HG03378 (cell line): ENCODE data around the gene ENTREP3.
"Not testable (repeated sequence)": the region's sequence is repeated elsewhere in the genome, so short reads cannot be mapped to it uniquely, and the experiment has no call there.

ENCODE experiments used
- ATAC-seq: cut with Tn5 transposase; IDR thresholded peaks from one replicate; pipeline ENCODE4 v1.9.1; 2021; ENCODE audit warnings: mild to moderate bottlenecking, moderate library complexity; ENCODE audit not compliant: unreplicated experiment

ENTREP3 gene, protein sequence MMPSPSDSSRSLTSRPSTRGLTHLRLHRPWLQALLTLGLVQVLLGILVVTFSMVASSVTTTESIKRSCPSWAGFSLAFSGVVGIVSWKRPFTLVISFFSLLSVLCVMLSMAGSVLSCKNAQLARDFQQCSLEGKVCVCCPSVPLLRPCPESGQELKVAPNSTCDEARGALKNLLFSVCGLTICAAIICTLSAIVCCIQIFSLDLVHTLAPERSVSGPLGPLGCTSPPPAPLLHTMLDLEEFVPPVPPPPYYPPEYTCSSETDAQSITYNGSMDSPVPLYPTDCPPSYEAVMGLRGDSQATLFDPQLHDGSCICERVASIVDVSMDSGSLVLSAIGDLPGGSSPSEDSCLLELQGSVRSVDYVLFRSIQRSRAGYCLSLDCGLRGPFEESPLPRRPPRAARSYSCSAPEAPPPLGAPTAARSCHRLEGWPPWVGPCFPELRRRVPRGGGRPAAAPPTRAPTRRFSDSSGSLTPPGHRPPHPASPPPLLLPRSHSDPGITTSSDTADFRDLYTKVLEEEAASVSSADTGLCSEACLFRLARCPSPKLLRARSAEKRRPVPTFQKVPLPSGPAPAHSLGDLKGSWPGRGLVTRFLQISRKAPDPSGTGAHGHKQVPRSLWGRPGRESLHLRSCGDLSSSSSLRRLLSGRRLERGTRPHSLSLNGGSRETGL

GRCh38 chr1:155255243-155256007 is at the start of gene ENTREP3:
TSS of gene ENTREP3 (minus strand) at chr1:155255483. CDS start at chr1:155254877, 606 bp downstream.
- ATAC-seq, result no peak

- ATAC-seq, result no peak
Measured at GRCh38 chr1:155304558-155305063, 49.3 kb upstream of the ENTREP3 start.

- no peak for ATAC-seq
Measured at GRCh38 chr1:155301342-155301841, 46.1 kb upstream of the ENTREP3 start, which contains the start of gene PKLR. TSS of gene PKLR (minus strand) at chr1:155301438. CDS start at chr1:155301395, 43 bp downstream.

GRCh38 chr1:155300553-155301329 is 45.5 kb upstream of the ENTREP3 start:
- no peak for ATAC-seq

DNA sequence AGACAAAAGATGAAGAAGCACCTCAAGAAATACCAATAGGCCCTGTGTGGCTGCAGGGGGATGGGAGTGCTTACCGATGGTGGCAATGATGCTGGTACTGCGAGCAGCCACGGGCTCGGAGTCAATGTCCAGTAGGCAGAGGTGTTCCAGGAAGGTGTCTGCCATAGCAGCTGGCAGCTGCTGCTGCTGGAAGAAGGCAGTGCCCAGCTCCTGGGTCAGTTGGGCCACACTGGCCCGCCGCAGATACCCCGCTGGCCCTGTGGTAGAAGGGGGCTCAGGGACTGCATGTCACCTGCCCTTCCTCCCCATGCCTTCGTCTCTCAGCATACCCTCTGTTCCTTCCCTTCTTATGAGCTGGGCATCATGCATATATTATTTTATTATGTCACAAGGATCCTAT is 44.7 kb upstream of the ENTREP3 start:
- no peak for ATAC-seq

DNA sequence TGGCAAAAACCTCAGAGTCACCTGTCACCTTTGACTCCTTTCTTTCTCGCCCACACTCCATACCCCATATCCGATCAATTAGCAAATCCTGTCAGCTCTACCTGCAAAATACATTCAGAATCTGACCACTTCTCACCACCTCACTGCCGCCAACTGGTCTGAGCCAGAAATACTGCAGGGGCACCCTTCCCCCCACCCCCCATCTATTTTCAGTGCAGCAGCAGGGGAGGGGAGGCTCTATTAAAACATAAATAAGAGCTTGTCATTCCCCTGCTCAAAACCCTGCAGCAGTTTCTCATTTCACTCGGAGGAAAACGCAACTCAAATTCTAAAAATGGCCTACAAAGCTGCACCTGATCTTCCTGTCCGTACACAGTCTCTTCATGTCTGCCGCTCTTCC is 42.1 kb upstream of the ENTREP3 start:
- ATAC-seq, result no peak

DNA sequence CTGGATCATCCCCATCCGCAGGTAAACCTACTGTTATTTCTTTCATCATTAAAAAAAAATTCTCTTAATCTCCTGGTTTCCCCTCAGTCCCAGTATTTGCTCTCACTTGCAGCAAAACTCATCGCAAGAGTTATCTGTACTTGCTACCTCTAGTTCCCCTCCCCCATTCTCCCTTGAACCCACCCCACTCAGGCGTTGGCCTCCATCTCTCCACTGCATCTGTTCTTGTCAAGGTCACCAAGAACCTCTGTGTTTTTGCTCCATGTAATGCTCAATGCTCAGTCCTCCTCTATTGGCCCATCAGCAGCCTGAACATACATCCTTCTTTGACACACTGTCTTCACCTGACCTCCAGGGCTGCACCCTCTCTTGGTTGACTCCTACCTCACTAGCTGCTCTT is 41.4 kb upstream of the ENTREP3 start:
- no peak for ATAC-seq

DNA sequence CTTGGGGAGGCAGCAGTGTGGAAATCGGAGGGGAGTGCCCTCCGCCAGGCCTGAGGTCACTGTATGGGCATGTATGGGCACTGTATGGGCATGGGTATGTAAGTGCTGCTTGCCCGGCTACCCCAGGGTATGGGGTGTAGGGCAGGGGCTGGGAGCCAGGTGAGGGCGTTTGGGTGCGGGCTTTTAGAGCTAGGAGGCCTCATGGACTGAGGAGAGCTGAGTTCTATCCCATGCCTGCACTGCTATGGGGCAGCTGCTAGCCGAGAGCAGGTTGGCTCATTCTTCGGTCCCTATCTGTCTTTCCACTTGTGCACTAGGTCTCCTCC is 40.6 kb upstream of the ENTREP3 start:
- ATAC-seq, result no peak

GRCh38 chr1:155295183-155295941 is 40.1 kb upstream of the ENTREP3 start:
- no peak for ATAC-seq

GRCh38 chr1:155294520-155295182 is 39.4 kb upstream of the ENTREP3 start:
- ATAC-seq, result no peak

GRCh38 chr1:155293086-155293749 is 37.9 kb upstream of the ENTREP3 start:
- ATAC-seq, result no peak

DNA sequence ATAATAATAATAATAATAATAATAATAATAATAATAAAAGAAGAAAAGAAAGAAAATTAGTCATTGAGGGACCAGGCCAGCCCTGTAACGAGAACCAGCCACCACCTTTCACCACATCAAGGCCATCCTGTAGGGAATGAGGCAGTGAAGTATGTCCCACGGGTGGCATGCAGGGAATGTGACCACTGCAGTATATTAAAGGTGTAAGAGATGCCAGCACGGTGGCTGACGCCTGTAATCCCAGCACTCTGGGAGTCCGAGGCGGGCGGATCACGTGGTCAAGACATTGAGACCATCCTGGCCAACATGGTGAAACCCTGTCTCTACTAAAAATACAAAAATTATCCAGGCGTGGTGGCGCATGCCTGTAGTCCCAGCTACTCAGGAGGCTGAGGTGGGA is 35.7 kb upstream of the ENTREP3 start:
- not testable (repeated sequence) for ATAC-seq

DNA sequence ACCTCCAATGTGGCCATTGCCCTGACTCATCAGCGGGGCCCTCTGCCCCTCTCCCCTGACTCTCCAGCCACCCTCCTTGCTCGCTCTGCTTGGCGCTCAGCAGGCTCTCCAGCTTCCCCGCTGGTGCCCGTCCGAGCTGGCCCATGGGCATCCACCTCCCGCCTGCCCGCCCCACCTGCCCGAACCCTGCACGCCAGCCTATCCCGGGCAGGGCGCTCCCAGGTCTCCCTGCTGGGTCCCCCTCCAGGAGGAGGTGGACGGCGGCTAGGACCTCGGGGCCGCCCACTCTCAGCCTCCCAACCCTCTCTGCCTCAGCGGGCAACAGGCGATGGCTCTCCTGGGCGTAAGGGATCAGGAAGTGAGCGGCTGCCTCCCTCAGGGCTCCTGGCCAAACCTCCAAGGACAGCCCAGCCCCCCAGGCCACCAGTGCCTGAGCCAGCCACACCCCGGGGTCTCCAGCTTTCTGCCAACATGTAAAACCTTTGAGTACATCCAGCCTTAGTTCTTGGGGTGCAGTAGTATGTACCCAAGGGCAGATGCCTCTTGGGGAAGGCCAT is 32.8 kb upstream of the ENTREP3 start:
- no peak for ATAC-seq

DNA sequence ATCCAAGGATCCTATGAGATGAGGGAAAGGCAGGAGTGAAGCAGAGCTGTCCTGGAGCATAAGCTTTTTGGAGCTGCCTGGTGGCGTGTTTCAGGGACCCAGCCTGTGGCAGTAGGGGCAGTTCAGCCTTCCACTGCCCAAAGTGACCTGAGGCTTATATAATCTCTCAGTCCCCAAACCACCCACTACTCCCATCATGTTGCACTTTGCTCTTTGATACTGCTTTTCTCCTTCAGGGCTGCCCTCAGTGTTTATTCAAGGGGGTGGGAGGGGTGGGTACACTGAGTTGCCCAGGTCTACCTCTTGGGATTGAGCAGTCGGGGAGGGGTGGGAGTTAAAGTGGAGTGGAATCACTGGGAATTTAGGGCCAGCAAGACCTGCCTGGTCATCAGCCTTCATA is 31.3 kb upstream of the ENTREP3 start:
- no peak for ATAC-seq

- no peak for ATAC-seq
Measured at GRCh38 chr1:155285631-155286044, 30.4 kb upstream of the ENTREP3 start.

DNA sequence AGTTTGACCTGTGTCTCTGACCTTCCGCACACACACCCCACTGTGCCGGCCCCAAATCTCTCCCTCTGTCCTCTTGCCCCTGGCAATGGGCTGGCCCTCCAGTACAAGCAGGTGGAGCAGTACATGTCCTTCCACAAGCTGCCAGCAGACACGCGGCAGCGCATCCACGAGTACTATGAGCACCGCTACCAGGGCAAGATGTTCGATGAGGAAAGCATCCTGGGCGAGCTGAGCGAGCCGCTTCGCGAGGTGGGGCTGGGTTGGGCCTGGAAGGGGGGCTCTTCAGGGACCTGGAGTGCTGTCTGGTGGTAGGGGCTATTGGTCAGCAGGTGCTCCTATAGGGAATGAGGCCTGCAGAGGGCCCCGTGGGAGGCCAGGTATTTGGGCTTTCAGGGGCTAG is 29.8 kb upstream of the ENTREP3 start:
- no peak for ATAC-seq

DNA sequence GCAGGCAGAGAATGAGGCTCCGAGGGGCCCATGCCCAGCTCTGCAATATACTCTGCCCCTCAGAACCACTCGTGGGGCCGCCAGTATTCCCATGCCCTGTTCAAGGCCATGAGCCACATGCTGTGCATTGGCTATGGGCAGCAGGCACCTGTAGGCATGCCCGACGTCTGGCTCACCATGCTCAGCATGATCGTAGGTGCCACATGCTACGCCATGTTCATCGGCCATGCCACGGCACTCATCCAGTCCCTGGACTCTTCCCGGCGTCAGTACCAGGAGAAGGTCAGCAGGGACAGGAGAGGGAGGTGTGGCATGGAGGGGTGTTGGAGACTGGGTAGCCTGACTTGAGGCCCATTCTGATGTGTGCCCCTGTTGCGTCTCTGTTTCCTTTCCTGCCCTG is 29.2 kb upstream of the ENTREP3 start:
- ATAC-seq, result no peak

DNA sequence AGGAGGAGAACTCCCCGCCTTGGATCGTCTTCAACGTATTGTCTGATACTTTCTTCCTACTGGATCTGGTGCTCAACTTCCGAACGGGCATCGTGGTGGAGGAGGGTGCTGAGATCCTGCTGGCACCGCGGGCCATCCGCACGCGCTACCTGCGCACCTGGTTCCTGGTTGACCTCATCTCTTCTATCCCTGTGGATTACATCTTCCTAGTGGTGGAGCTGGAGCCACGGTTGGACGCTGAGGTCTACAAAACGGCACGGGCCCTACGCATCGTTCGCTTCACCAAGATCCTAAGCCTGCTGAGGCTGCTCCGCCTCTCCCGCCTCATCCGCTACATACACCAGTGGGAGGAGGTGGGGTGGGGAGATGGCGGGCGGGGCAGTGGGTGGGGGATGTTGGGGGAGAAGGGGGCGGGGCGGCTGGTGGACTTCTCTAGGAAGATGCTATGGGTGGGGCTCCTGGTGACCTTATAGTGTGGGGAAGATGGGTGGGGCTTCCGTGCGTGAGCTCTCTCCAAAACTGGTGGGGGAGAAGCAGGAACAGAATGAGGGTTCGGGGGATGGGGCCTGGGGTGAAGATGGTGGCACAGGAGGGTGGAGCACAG is 27.3 kb upstream of the ENTREP3 start:
- no peak for ATAC-seq
